Right lobe of liver (tissue), 6 donors: ENCODE measurements around the gene DSC3. TPM values are rescaled to one million over a fixed set of nuclear protein-coding genes. Genes with fewer than 3 reads are reported as not detected.

Source experiments
- ATAC-seq, 4 donors: fragments of 200-7000 bp; cut with Tn5 transposase; one replicate each; pipeline ENCODE4 v1.9.1; 2020; ENCODE audit warnings: mild to moderate bottlenecking in 4 of 4, moderate library complexity in 4 of 4
- DNase-seq, 3 donors: peaks; one replicate each; pipeline ENCODE4 v3.0.0-alpha.2; 2020
- H3K27ac ChIP-seq, 3 donors: fragments of 200-600 bp; one replicate each; pipeline ENCODE4 v1.8.0; 2022
- H3K27me3 ChIP-seq, 2 donors: fragments of 200-600 bp; one replicate each; pipeline ENCODE4 v1.8.0; 2022
- H3K36me3 ChIP-seq, 4 donors: fragments of 200-600 bp; sonication (generic) in 1 of 4; one replicate each; pipeline versions ENCODE4 v1.5.1 to v1.8.0; 2017 to 2022; ENCODE audit warnings: control low read depth in 1 of 4
- H3K4me1 ChIP-seq, 4 donors: fragments of 200-600 bp; sonication (generic) in 1 of 4; one replicate each; pipeline versions ENCODE4 v1.5.1 to v1.8.0; 2017 to 2022; ENCODE audit warnings: control low read depth in 1 of 4
- H3K4me3 ChIP-seq, 3 donors: fragments of 200-600 bp; one replicate each; pipeline ENCODE4 v1.8.0; 2022
- H3K9me3 ChIP-seq, 4 donors: fragments of 200-600 bp; sonication (generic) in 1 of 4; one replicate each; pipeline versions ENCODE4 v1.5.1 to v1.8.0; 2017 to 2022; ENCODE audit warnings: control low read depth in 1 of 4
- POLR2A ChIP-seq: fragments of 450-650 bp; IDR thresholded peaks from one replicate; pipeline ENCODE4 v1.6.1; 2017; ENCODE audit warnings: antibody characterized with exemption, mild to moderate bottlenecking
- WGBS: methylation state at CpG from one replicate; pipeline ENCODE4 v1.1.6; 2018; ENCODE audit warnings: low coverage, low lambda C conversion rate; ENCODE audit not compliant: insufficient coverage; ENCODE audit errors: missing lambda C conversion rate; 5-methylcytosine and 5-hydroxymethylcytosine counted together
- intact Hi-C, 2 donors: fragments of 100-400 bp; cut with DNase I; formaldehyde crosslinking; loops; one replicate each; pipeline versions ENCODE4 v1.11.2 to v1.14.1; 2022
- total RNA-seq, 6 experiments: library from RNA; depleted of rRNA in 2 of 6; stranded (reverse); fragments of >200 nt in 2 of 6; fragmentation: NEBNext Ultra II Directional in 3 of 6; extraction: Animal tissue kit (Norgen Biotek cat#: 25700) in 3 of 6; gene quantifications; one replicate each; pipeline versions ENCODE4 v1.1.0 to v1.2.4, GENCODE V29; 2016 to 2023
- TF ChIP-seq, protein P1 (sequence below), 4 donors: fragments of 200-600 bp in 3 of 4; fragments of 450-650 bp in 1 of 4; IDR thresholded peaks; one replicate each; pipeline versions ENCODE4 v1.5.1 to v1.8.0; 2016 to 2022; ENCODE audit warnings: antibody characterized with exemption in 4 of 4, mild to moderate bottlenecking in 2 of 4
- donor health status: DM: no; HTN: yes; CAD: no.
- donor health status: DM: no; HTN: no; CAD: no.
- donor health status: DM: no; HTN: no; CAD: no.
- donor health status: DM: no; HTN: yes; CAD: no.
- donor health status: DM: no; HTN: yes; CAD: no.

The DSC3 gene
- total RNA-seq, 6 experiments from 2014 or later: 0.07 TPM; not detected in 5

- no peak overlapping the region for H3K4me3 ChIP-seq
- peaks cover 0 to 25% (median 2%) of the 10 kb centered on the region in 4 donors for H3K36me3 ChIP-seq
- no peak for TF ChIP-seq POLR2A
- TF ChIP-seq, protein P1, sequence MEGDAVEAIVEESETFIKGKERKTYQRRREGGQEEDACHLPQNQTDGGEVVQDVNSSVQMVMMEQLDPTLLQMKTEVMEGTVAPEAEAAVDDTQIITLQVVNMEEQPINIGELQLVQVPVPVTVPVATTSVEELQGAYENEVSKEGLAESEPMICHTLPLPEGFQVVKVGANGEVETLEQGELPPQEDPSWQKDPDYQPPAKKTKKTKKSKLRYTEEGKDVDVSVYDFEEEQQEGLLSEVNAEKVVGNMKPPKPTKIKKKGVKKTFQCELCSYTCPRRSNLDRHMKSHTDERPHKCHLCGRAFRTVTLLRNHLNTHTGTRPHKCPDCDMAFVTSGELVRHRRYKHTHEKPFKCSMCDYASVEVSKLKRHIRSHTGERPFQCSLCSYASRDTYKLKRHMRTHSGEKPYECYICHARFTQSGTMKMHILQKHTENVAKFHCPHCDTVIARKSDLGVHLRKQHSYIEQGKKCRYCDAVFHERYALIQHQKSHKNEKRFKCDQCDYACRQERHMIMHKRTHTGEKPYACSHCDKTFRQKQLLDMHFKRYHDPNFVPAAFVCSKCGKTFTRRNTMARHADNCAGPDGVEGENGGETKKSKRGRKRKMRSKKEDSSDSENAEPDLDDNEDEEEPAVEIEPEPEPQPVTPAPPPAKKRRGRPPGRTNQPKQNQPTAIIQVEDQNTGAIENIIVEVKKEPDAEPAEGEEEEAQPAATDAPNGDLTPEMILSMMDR (IDR thresholded peaks at IDR 0.05): no peak
- 42% methylated on average over 1 of the region's 1 CpG for WGBS
- DNase-seq: no peak
- intact Hi-C loops: no loop called here
- no peak for ATAC-seq
- H3K27me3 ChIP-seq: no peaks in the 10 kb centered on the region
- no peak overlapping the region for H3K27ac ChIP-seq
- no peaks in the 10 kb centered on the region for H3K9me3 ChIP-seq
- no peaks in the 10 kb centered on the region for H3K4me1 ChIP-seq
Measured at GRCh38 chr18:31064130-31064529, 21.6 kb upstream of the DSC3 start.

DNA sequence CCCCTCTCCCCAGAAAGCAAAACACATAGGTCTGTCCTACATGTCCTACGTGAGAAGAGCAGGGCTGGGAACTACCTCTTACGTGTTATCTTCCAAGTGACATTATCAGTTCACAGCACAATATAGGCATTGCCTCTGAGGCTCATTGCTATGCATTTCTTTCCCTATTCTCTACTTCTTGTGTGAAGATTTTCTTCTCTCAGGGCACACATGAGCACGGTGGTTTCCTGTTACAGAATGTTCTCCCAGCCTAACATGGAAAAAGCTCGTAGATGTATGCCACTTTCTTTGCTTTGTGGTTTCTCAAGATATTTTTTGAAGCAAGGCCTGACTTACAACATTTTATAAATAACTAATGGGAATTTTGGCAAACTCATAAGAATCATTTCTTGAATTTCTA is 19.4 kb upstream of the DSC3 start:
- intact Hi-C loops: no loop called here
- no peaks in the 10 kb centered on the region for H3K9me3 ChIP-seq
- no peak overlapping the region for H3K4me3 ChIP-seq
- no peak for DNase-seq
- 53% methylated on average over 4 of the region's 4 CpGs for WGBS
- no peak overlapping the region for H3K27ac ChIP-seq
- no peak for ATAC-seq
- H3K4me1 ChIP-seq: no peaks in the 10 kb centered on the region
- TF ChIP-seq POLR2A: no peak
- TF ChIP-seq, protein P1 (IDR thresholded peaks at IDR 0.05): no peak
- no peaks in the 10 kb centered on the region for H3K27me3 ChIP-seq
- H3K36me3 ChIP-seq: peaks cover 0 to 3% (median 0%) of the 10 kb centered on the region in 4 donors

GRCh38 chr18:31058897-31059296 is 16.4 kb upstream of the DSC3 start:
- no peaks in the 10 kb centered on the region for H3K27me3 ChIP-seq
- no peaks in the 10 kb centered on the region for H3K9me3 ChIP-seq
- ATAC-seq: no peak
- no peaks in the 10 kb centered on the region for H3K4me1 ChIP-seq
- TF ChIP-seq, protein P1 (IDR thresholded peaks at IDR 0.05): no peak
- TF ChIP-seq POLR2A: no peak
- WGBS: 86% methylated on average over 3 of the region's 3 CpGs
- no peak overlapping the region for H3K27ac ChIP-seq
- no peaks in the 10 kb centered on the region for H3K36me3 ChIP-seq
- intact Hi-C loops: no loop called here
- no peak for DNase-seq
- H3K4me3 ChIP-seq: no peak overlapping the region

- H3K4me1 ChIP-seq: no peaks in the 10 kb centered on the region
- TF ChIP-seq POLR2A: no peak
- TF ChIP-seq, protein P1 (IDR thresholded peaks at IDR 0.05): no peak
- no peak overlapping the region for H3K4me3 ChIP-seq
- 81% methylated on average over 4 of the region's 4 CpGs for WGBS
- no peaks in the 10 kb centered on the region for H3K9me3 ChIP-seq
- no peaks in the 10 kb centered on the region for H3K27me3 ChIP-seq
- H3K36me3 ChIP-seq: no peaks in the 10 kb centered on the region
- DNase-seq: no peak
- ATAC-seq: no peak
- intact Hi-C loops: no loop called here
- no peak overlapping the region for H3K27ac ChIP-seq
Measured at GRCh38 chr18:31057917-31058316, 15.4 kb upstream of the DSC3 start.

GRCh38 chr18:31057051-31057450 is 14.5 kb upstream of the DSC3 start:
- H3K36me3 ChIP-seq: no peaks in the 10 kb centered on the region
- DNase-seq: no peak
- ATAC-seq: no peak
- TF ChIP-seq POLR2A: no peak
- TF ChIP-seq, protein P1 (IDR thresholded peaks at IDR 0.05): no peak
- no peaks in the 10 kb centered on the region for H3K27me3 ChIP-seq
- H3K27ac ChIP-seq: no peak overlapping the region
- H3K9me3 ChIP-seq: no peaks in the 10 kb centered on the region
- no peak overlapping the region for H3K4me3 ChIP-seq
- H3K4me1 ChIP-seq: no peaks in the 10 kb centered on the region
- intact Hi-C loops: no loop called here
- 29% methylated on average over 5 of the region's 5 CpGs for whole genome bisulfite sequencing
